VCaP (cell line): ENCODE results near the gene MIPEP.

Source experiments
- H3K27ac ChIP-seq: fragments of 450-650 bp; 2 replicates; pipeline ENCODE4 v1.5.1; 2017
- CTCF ChIP-seq: fragments of 450-650 bp; conservative IDR thresholded peaks from 2 replicates; pipeline ENCODE4 v1.5.1; 2017; ENCODE audit warnings: mild to moderate bottlenecking, moderate library complexity

Gene MIPEP

GRCh38 chr13:23685416-23685815, 203.8 kb downstream of the MIPEP start:
- no peak for TF ChIP-seq CTCF
- no peak overlapping the region for H3K27ac ChIP-seq

- H3K27ac ChIP-seq = no peak overlapping the region
- no peak for TF ChIP-seq CTCF
Measured at GRCh38 chr13:23684647-23685046, 204.6 kb downstream of the MIPEP start.

GRCh38 chr13:23683084-23683483, 206.1 kb downstream of the MIPEP start:
- H3K27ac ChIP-seq = no peak overlapping the region
- no peak for TF ChIP-seq CTCF

- TF ChIP-seq CTCF = no peak
- no peak overlapping the region for H3K27ac ChIP-seq
Measured at GRCh38 chr13:23680845-23681669, 208.1 kb downstream of the MIPEP start.
